Prostate gland (tissue), 2 donors: ENCODE measurements around the gene SFI1. TPM values are rescaled to one million over a fixed set of nuclear protein-coding genes. Genes with fewer than 3 reads are reported as not detected.
"Not testable (repeated sequence)": the region's sequence is repeated elsewhere in the genome, so short reads cannot be mapped to it uniquely, and the experiment has no call there.

Experiments
- DNase-seq: peaks from one replicate; pipeline ENCODE4 v3.0.0-alpha.2; 2019; ENCODE audit warnings: low spot score
- H3K27ac ChIP-seq, 2 donors: fragments of 200-600 bp; sonication (generic); 2 replicates each; pipeline ENCODE4 v1.5.1; 2017 to 2019
- H3K27me3 ChIP-seq: fragments of 200-600 bp; sonication (generic); replicated peaks from 2 replicates; pipeline ENCODE4 v1.5.1; 2019; ENCODE audit not compliant: insufficient read depth
- H3K36me3 ChIP-seq, 2 donors: fragments of 200-600 bp; sonication (generic); 1 replicate in 1 of 2; 2 replicates in 1 of 2; pipeline versions ENCODE4 v1.5.1 to v1.8.1; 2017 to 2019
- H3K4me1 ChIP-seq: fragments of 200-600 bp; sonication (generic); replicated peaks from 2 replicates; pipeline ENCODE4 v1.5.1; 2019
- H3K4me3 ChIP-seq, 2 donors: fragments of 200-600 bp; sonication (generic); 2 replicates each; pipeline ENCODE4 v1.5.1; 2017 to 2019
- H3K9me3 ChIP-seq: fragments of 200-600 bp; sonication (generic); 2 replicates; pipeline ENCODE4 v1.5.1; 2017
- CTCF ChIP-seq, 4 experiments: fragments of 200-600 bp in 2 of 4; fragments of 450-650 bp in 2 of 4; sonication (generic) in 2 of 4; IDR thresholded peaks; 1 replicate in 3 of 4; 2 replicates in 1 of 4; pipeline ENCODE4 v1.5.1; 2016 to 2019; ENCODE audit warnings: antibody characterized with exemption in 4 of 4, mild to moderate bottlenecking in 2 of 4, moderate library complexity in 2 of 4
- POLR2A ChIP-seq: fragments of 450-650 bp; IDR thresholded peaks from one replicate; pipeline ENCODE4 v1.6.1; 2016; ENCODE audit warnings: antibody characterized with exemption, mild to moderate bottlenecking
- POLR2AphosphoS5 ChIP-seq: sonication (generic); formaldehyde crosslinking; IDR thresholded peaks from one replicate; pipeline ENCODE4 v1.6.1; 2017; ENCODE audit warnings: antibody characterized with exemption
- WGBS: methylation state at CpG from one replicate; pipeline ENCODE4 v1.1.5; 2018; 5-methylcytosine and 5-hydroxymethylcytosine counted together
- intact Hi-C: fragments of 100-400 bp; cut with DNase I; formaldehyde crosslinking; loops from one replicate; pipeline ENCODE4 v1.14.2; 2022
- total RNA-seq, 2 donors: library from RNA; depleted of rRNA; stranded (reverse); fragments of >200 nt; gene quantifications; one replicate each; pipeline ENCODE4 v1.1.0, GENCODE V29; 2016

The SFI1 gene
- total RNA-seq, 2 donors from 2014 or later, result 21.5 to 68.8 TPM

GRCh38 chr22:31588970-31589675 is 92.8 kb downstream of the SFI1 start:
- Histone ChIP-seq H3K4me1 (no peaks in the 10 kb centered on the region), H3K27ac (no peak overlapping the region), H3K4me3 (no peak overlapping the region), H3K27me3 (no peaks in the 10 kb centered on the region), H3K9me3 (no peaks in the 10 kb centered on the region), H3K36me3 (no peaks in the 10 kb centered on the region)
- TF ChIP-seq POLR2A, result no peak
- no peak for TF ChIP-seq POLR2AphosphoS5
- TF ChIP-seq CTCF (IDR thresholded peaks at IDR 0.05), result no peak
- 83% methylated on average over 6 of the region's 6 CpGs for WGBS
- DNase-seq, result no peak
- intact Hi-C loops, result no loop called here

DNA sequence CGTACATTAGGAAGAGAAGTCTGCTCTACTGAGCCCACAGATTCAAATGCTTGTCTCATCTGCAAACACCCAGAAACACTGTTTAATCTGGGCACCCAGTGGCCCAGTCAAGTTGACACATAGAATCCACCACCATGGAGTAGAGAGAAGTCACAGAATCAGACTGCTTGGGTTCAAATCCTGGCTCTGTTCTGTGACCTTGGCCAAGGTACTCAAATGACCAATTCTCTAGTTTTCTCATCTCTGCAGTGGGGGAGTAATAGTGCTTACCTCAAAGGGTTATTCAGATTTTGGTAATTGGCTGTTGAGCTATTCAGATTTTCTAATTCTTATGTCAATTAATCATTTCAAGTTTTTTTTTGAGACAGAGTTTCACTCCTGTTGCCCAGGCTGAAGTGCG is 93.8 kb downstream of the SFI1 start:
- H3K9me3 ChIP-seq, intact Hi-C loops, H3K4me3 ChIP-seq, H3K36me3 ChIP-seq, H3K27me3 ChIP-seq, DNase-seq, H3K27ac ChIP-seq, H3K4me1 ChIP-seq: not testable (repeated sequence)
- WGBS, result no CpG with 5 or more reads among the region's 2 CpGs

DNA sequence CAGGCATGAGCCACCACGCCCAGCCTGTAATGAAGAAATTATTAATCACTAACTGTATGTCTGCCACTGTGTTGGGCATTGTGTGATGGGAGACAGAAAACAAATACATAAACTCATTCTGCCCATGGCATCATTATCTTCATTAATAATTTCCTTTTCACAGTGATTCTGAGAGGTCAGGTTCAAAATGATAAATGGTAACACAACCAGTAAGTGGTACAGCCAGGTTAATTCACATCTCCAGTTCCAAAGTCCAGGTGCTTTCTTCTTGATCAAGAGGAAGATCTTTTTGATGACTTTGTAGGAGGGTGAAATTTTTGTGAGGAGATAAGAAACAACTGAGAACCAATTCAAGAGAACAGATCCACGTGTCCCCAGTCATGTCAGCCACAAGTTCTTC is 98.9 kb downstream of the SFI1 start:
- H3K9me3 ChIP-seq, result no peaks in the 10 kb centered on the region
- H3K27ac ChIP-seq, result no peak overlapping the region
- H3K27me3 ChIP-seq, result no peaks in the 10 kb centered on the region
- H3K4me1 ChIP-seq, result no peaks in the 10 kb centered on the region
- no peak overlapping the region for H3K4me3 ChIP-seq
- no peak for DNase-seq
- 84% methylated on average over 2 of the region's 2 CpGs for WGBS
- H3K36me3 ChIP-seq, result no peaks in the 10 kb centered on the region
- TF ChIP-seq POLR2AphosphoS5 (no peak), CTCF (IDR thresholded peaks at IDR 0.05) (no peak), POLR2A (no peak)
- intact Hi-C loops, result no loop called here

GRCh38 chr22:31602259-31602952 is 106.1 kb downstream of the SFI1 start:
- intact Hi-C loops, result no loop called here
- no peak for DNase-seq
- Histone ChIP-seq H3K27me3 (no peaks in the 10 kb centered on the region), H3K4me3 (no peak overlapping the region), H3K9me3 (no peaks in the 10 kb centered on the region), H3K27ac (no peak overlapping the region), H3K36me3 (no peaks in the 10 kb centered on the region), H3K4me1 (no peaks in the 10 kb centered on the region)
- 57% methylated on average over 11 of the region's 11 CpGs for WGBS
- TF ChIP-seq POLR2AphosphoS5 (no peak), POLR2A (no peak), CTCF (IDR thresholded peaks at IDR 0.05) (no peak)

DNA sequence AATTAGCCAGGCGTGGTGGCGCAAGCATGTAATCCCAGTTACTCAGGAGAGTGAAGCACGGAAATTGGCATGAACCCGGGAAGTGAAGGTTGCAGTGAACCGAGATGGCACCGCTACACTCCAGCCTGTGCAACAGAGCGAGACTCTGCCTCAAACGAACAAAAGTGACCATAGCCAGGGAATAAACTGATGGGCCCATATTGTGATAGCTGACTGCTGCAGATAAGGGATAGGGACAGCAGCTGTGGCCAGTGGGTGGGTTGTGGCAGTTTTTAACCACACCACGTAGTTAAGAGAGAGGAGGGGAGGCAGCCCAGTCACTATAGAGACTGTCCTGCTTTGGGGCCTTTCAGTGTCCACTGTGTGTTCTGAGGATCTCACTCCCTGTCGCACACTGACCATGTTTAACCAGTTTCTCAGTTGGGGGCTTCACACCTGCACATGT is 106.8 kb downstream of the SFI1 start:
- TF ChIP-seq CTCF (IDR thresholded peaks at IDR 0.05) (no peak), POLR2AphosphoS5 (no peak), POLR2A (no peak)
- DNase-seq, result no peak

More for the DNA sequence above, 106.8 kb downstream of the SFI1 start:
- Histone ChIP-seq H3K27ac (no peak overlapping the region), H3K36me3 (no peaks in the 10 kb centered on the region), H3K9me3 (no peaks in the 10 kb centered on the region), H3K27me3 (no peaks in the 10 kb centered on the region), H3K4me3 (no peak overlapping the region), H3K4me1 (no peaks in the 10 kb centered on the region)
- intact Hi-C loops, result no loop called here
- WGBS, result 83% methylated on average over 10 of the region's 10 CpGs
